ENCODE measurements around the gene LAMC2.

GRCh38 chr1:183236158-183236725 lies 50.2 kb downstream of the LAMC2 start:
- TF ChIP-seq CTCF (IDR thresholded peaks at IDR 0.05) (no peak), EZH2 (IDR thresholded peaks at IDR 0.05) (no peak), EZH2phosphoT487 (IDR thresholded peaks at IDR 0.05) (no peak)

All from neural progenitor cell (in vitro differentiated cells).